CD4-positive, alpha-beta T cell treated with Interleukin-4 for 4 hours (primary cell): ENCODE results near the gene PDZD2.
"Not testable (repeated sequence)": the region's sequence is repeated elsewhere in the genome, so short reads cannot be mapped to it uniquely, and the experiment has no call there.

Experiments used
- DNase-seq: peaks from one replicate; pipeline ENCODE4 v3.0.0-alpha.2; 2020

Gene PDZD2

GRCh38 chr5:31698673-31699072 lies 59.7 kb downstream of the PDZD2 start:
- DNase-seq, result no peak

DNA sequence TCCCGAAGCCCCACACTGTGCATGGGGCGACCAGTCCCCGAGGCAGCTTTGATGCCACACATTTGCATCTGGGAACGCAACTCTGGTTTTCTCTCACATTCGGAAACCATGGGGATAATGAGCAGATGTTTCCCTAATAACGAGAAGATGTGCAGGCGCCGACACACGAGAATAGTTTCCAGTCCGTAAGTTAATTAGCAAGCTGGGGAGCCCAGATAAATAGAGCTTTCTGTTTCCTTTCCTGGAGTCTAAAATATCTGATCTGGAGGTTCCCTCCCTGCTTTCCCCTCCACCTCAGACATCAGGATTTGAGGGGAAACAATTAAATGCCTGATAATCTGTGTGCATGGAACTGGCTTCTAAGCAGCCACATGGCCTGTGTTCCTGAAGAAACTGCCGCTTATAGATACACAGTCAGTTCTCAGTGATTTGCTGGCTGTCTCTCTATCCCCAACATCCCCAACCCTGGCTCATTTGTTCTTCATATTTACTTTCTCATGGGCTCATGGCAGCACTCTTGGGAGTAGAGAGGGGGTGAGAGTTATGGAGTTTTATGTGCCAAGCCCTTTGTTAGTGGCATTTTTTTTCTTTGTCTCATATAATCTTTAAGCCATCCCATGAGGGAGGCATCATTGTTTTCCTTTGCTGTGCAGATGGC lies 62.8 kb downstream of the PDZD2 start:
- no peak for DNase-seq

DNA sequence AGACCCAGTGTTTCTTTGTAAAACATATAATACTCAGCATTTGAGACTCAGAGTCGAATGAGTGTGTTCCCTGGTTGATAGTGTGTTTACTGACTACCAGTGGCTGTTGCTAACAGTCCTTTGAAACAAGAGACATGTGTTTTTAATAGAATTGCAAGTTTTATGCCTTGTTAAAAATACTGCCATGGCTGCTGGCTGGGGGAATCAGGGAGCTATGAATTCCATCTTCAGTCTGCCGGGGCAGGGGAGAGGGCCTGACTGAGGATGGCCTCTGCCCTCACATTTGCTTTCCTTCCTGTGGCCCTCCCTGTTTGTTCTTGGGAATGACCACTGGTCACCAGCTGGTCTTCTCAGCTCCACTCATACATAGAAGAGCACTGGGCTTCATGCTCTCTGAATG lies 63.8 kb downstream of the PDZD2 start:
- no peak for DNase-seq

DNA sequence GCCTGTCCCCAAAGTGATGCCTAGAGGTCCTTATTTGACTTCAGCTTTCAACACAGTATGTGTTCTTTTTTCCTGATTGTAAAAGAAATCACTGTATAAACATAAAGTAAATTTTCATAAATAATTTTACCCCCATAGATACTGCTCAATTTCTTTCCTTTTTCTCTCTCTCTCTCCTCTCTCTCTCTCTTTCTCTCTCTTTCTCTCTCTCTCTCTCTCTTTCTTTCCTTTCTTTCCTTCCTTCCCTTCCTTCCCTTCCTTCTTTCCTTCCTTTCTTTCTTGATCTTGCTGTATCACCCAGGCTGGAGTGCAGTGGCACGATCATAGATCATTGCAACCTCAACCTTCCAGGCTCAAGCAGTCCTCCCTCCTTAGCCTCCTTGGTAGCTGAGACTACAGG lies 64.8 kb downstream of the PDZD2 start:
- no peak for DNase-seq

DNA sequence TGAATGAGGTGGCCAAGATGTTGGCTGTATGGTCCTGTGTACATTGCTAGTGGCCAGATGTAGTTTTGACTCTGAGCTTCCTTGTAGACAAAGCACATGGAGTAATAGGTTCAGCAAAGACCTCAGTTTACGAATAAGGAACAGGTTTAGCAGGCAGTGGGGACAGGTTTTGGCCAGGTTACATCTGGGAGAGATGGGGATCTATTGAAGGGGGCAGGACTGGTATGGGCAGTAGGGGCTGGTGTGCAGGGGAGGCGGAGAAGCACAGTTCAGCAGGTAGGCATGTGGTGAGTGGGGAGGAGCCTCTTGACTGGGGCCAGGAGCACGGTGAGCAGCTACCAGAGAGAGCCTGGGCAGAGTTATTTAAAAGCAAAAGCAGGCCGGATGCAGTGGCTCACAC lies 67.3 kb downstream of the PDZD2 start:
- DNase-seq, result no peak

GRCh38 chr5:31707329-31707728 lies 68.4 kb downstream of the PDZD2 start:
- DNase-seq, result no peak

DNA sequence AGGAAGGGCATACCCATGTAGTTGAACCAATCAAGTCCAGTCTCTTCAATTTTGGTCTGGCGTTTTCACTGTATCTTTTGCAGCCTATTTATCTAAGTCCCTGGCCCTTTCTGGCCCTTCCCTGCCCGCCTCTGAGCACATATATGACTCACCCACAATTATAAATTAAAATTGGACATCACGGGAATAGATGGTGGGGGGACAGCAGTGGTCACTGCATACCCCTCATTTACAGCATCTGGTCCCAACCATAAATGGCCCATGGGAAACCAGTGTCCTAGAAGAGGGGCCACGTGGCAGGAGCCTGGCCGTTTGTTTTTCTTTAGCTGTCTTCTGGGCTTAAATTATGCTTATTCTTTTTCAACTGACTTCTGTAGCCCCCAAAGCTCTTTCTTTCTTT lies 69.2 kb downstream of the PDZD2 start:
- DNase-seq, result no peak

- DNase-seq, result no peak
These were observed 72.4 kb downstream of the PDZD2 start for GRCh38 chr5:31711363-31711762.

- DNase-seq, result no peak
These were observed 73.1 kb downstream of the PDZD2 start for GRCh38 chr5:31711935-31712592.

DNA sequence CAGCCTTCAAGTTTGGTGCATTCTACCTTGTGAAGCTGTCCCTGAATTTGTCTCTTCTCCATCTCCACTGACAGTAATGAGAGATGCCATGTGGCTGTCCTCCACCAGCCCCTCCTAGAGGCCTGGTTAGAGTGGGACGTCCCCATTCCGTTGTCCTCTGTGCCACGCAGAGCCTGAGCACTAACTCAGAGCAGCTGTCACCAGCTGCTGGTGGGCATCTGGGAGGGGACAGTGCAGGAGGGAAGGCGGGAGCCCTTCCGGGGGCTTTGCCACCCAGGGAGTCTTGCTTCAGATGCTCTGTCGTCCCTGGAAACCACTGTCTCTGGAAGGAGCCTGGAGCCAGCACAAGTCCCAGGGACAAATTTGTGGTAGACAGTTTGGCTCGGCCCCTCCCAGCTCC lies 78.6 kb downstream of the PDZD2 start:
- DNase-seq, result no peak

DNA sequence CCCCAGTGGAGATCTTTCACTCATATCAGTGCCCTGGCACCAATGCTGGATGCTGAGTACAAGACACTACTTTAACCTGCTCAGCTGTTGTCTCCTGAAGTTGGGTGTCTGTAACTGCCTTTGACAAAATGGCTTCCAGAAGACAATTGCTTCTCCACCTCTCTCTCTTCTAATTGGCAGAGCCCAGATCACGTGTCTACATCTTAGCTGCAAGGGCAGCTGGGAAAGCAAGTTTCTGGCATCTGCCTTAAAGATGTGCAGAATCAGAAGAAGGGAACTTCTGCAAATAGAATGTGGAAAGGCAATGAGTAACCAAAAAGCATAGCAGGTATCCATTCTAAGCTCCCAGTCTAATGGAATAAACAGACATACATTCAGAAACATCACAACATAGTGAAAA lies 81.1 kb downstream of the PDZD2 start:
- DNase-seq, result no peak

DNA sequence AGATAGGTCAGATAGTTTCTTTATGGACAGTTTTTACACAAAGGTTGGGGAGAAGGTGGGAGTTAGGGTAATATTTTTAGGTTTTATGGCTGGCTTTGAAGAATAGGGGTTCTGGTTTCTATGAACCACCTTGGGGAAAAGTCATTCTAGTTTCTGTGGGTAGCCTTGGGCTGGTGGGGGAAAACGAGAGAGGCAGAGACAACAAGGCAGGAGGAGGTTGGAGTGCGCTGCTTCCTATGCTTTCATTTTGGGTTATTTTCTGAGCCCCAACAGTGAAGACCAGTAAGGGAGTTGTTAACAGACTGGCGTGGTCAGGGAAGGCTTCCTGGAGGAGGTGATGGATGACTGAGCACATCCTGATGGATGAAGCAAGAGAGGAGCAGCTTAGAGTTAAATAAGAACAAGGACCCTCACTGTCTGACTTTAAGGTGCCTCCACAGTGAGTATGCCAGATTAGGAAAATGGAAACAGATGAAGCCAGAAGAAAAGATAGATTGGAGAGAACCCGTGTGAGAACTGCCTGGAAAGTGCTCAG lies 81.9 kb downstream of the PDZD2 start:
- DNase-seq, result no peak

GRCh38 chr5:31722111-31722510 lies 83.2 kb downstream of the PDZD2 start:
- no peak for DNase-seq

DNA sequence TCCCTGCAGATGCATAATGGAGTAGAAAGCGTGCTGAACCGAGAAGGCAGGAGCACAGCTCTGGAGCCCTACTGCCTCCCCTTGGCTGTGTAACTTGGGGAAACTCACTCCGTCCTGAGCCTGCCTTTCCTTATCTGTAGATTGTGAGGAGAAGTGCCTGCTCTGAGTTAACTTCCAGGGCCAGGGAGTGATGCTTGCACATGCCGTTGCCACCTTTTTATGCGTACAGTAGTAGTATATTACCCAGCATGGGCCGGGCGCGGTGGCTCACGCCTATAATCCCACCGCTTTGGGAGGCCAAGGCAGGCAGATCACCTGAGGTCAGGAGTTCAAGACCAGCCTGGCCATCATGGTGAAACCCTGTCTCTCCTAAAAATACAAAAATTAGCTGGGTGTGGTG lies 87.1 kb downstream of the PDZD2 start:
- DNase-seq, result no peak

GRCh38 chr5:31726952-31727351 lies 88.0 kb downstream of the PDZD2 start:
- DNase-seq, result no peak

DNA sequence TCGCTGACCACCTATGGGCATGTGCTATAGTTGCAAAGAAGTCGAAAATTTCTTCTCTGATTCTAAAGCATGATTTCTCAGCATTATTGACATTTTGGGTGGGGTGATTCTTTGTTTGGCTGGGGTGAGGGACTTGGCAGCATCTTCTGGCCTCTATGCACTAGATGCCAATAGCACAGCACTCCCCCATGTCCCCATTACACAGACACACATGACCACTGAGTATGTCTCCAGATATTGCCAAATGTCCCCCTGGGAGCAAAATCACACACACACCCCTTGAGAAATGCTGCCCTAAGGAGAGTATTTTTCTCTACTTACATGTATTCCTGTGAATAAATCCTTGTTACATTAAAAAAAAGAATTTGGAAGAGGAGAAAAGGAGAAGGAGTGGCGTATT lies 89.1 kb downstream of the PDZD2 start:
- no peak for DNase-seq

DNA sequence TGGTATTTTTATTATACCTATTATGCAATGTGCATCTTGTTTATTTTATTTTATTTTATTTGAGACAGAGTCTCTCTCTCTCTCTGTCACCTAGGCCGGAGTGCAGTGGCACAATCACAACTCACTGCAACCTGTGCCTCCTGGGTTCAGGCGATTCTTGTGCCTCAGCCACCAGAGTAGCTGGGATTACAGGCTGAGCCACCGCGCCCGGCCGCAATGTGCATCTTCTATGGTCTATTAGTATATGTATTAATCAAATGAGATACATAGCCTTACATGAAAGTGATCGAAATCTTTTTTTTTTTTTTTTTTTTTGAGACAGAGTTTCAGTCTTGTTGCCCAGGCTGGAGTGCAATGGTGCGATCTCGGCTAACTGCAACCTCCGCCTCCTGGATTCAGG lies 89.9 kb downstream of the PDZD2 start:
- DNase-seq, result not testable (repeated sequence)

- no peak for DNase-seq
These were observed 91.2 kb downstream of the PDZD2 start for GRCh38 chr5:31730139-31730538.

DNA sequence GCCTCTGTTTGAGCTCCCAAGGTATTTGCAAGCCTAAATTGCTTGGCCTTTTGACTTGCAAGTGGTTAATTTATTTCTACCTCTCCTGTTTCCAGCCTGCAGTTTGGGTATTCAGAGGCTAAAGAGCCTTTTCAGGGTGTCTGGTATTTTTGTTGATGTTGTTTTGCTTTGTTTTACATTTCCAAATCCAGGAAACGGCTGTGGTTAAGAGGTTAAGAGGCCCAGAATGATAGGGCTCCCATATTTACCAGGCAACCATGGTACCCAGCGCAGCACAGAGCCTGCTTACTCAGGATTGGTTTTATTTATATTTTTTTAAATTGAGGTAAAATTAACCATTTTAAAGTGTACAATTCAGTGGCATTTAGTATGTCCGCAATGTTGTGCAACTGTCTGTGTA lies 92.1 kb downstream of the PDZD2 start:
- DNase-seq, result peak; percentile 24

DNA sequence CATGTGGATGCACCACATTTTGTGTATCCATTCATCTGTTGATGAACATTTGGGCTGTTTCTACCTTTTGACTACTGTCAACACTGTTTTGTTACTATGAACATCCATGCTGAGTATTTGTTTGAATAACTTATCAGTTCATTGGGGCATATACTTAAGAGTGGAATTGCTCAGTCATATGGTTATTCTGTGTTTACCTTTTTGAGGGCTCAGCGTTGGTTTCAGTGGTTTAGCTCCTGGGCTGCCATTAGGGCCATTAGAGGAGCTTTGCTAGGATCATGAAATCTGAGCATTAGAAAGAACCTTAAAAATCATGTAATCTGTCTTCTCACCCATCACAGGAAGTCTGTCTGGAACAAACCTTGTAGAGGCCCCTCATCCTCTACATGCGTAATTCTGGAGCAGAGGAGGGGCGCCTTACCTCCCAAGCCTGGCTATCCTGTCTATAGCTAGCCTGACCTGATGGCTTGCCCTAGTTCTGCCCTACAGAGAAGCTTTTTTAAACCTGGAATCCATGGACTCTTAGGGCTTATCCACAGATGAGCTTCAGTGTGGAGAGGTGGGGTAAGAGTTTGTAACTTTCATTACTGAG lies 92.9 kb downstream of the PDZD2 start:
- no peak for DNase-seq

DNA sequence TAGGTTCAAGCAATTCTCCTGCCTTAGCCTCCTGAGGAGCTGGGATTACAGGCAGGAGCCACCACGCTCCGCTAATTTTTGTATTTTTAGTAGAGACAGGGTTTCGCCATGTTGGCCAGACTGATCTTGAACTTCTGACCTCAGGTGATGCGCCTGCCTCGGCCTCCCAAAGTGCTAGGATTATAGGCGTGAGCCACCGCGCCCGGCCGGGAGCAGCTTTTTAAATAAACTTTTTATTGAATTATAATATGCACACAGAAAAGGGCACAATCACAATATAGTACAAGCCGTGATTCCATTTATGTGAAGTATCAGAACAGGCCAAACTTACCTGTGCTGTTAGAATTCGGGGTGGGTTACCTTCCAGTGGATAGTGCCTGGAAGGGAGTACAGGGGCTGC lies 93.9 kb downstream of the PDZD2 start:
- DNase-seq, result not testable (repeated sequence)

DNA sequence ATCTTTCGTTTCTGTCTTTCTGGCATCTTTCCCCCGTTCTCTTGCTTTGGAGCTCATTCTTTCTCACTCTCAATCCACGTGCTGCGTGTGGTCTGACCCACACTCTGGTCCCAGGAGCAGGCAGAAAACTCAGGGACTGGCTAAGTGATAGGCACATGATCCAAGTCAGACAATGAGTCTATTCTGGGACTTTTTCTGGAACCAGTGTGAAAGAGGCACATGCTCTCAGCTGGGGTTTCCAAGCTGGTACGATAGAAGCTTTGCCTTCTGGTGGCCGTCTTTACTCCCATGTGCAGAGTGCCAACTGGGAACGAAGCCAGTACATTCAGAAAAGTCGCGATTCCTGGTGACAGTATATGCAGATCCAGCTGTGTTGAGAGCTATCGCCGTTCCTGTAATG lies 94.4 kb downstream of the PDZD2 start:
- DNase-seq, result no peak

DNA sequence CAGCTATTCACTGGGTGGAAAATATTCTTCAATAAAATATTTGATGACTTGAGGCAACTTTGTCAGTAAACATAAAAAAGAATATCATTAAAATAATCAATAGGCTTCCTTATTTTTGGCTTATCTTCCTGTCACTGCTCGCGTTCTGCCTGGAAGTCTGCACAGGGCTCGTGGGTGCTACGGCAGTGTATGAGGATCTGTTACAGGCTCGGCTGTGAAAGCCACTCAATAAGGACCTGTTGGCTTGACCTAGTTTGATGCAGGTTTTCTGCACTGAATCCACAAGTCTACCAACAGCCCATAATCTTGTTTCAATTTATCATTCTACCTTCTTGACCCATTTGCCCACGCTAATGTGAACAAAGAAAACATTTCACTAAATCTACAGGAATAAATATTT lies 97.2 kb downstream of the PDZD2 start:
- no peak for DNase-seq

DNA sequence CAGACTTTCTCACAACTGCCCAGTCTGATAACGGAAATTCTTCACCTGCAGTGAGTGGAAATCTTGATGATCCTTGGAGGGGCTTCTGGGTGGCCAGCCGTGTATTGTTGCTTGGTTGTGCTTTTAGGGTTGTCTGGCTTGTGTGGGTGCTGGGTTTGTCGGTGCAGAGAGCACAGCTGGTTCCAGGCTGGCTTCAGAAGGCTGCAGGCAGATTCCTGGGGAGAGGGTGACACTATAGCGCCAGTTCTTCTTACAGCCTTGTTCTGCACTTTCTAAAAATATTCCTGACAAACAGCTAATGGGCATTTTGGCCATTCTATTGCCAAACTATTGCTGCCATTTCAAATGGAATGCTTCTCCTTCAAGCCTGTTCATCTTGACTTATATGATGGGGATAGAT lies 99.3 kb downstream of the PDZD2 start:
- DNase-seq, result no peak
